Breast epithelium (tissue), 4 donors: ENCODE results near the gene FOXE1. TPM values are rescaled to one million over a fixed set of nuclear protein-coding genes. Genes with fewer than 3 reads are reported as not detected.

ENCODE experiments used
- DNase-seq, 2 donors: peaks; one replicate each; pipeline ENCODE4 v3.0.0-alpha.2; 2019; ENCODE audit warnings: low spot score in 2 of 2
- H3K27ac ChIP-seq, 2 donors: fragments of 200-600 bp; sonication (generic) in 1 of 2; one replicate each; pipeline ENCODE4 v1.5.1; 2016 to 2019; ENCODE audit warnings: mild to moderate bottlenecking in 1 of 2
- H3K27me3 ChIP-seq, 2 donors: fragments of 200-600 bp; sonication (generic) in 1 of 2; one replicate each; pipeline versions ENCODE4 v1.5.1 to v1.6.0; 2017 to 2019; ENCODE audit warnings: control low read depth in 1 of 2, mild to moderate bottlenecking in 1 of 2
- H3K36me3 ChIP-seq: fragments of 200-600 bp; one replicate; pipeline ENCODE4 v1.5.1; 2019
- H3K4me1 ChIP-seq, 2 donors: fragments of 200-600 bp; sonication (generic); one replicate each; pipeline ENCODE4 v1.5.1; 2016 to 2019; ENCODE audit warnings: control low read depth in 1 of 2
- H3K4me3 ChIP-seq, 3 donors: fragments of 200-600 bp; sonication (generic); 1 replicate in 2 of 3; 2 replicates in 1 of 3; pipeline ENCODE4 v1.5.1; 2016 to 2019; ENCODE audit warnings: mild to moderate bottlenecking in 3 of 3, moderate library complexity in 2 of 3
- H3K9me3 ChIP-seq, 2 donors: fragments of 200-600 bp; sonication (generic) in 1 of 2; one replicate each; pipeline ENCODE4 v1.5.1; 2016 to 2019; ENCODE audit warnings: control low read depth in 1 of 2
- CTCF ChIP-seq, 3 donors: fragments of 450-650 bp; IDR thresholded peaks; one replicate each; pipeline ENCODE4 v1.5.1; 2016 to 2017; ENCODE audit warnings: antibody characterized with exemption in 3 of 3, mild to moderate bottlenecking in 3 of 3, moderate library complexity in 3 of 3
- POLR2A ChIP-seq: fragments of 450-650 bp; IDR thresholded peaks from one replicate; pipeline ENCODE4 v1.6.1; 2016; ENCODE audit warnings: antibody characterized with exemption, mild to moderate bottlenecking, moderate library complexity
- POLR2AphosphoS5 ChIP-seq, 3 donors: sonication (generic); formaldehyde crosslinking; IDR thresholded peaks; one replicate each; pipeline ENCODE4 v1.6.1; 2017; ENCODE audit warnings: antibody characterized with exemption in 3 of 3
- intact Hi-C: fragments of 100-400 bp; cut with DNase I; formaldehyde crosslinking; loops from one replicate; pipeline ENCODE4 v1.15.1; 2023; ENCODE audit warnings: low total_unique reads
- total RNA-seq, 3 donors: library from RNA; depleted of rRNA; stranded (reverse); fragments of >200 nt; gene quantifications; one replicate each; pipeline ENCODE4 v1.1.0, GENCODE V29; 2016

Gene FOXE1
- total RNA-seq = not detected

DNA sequence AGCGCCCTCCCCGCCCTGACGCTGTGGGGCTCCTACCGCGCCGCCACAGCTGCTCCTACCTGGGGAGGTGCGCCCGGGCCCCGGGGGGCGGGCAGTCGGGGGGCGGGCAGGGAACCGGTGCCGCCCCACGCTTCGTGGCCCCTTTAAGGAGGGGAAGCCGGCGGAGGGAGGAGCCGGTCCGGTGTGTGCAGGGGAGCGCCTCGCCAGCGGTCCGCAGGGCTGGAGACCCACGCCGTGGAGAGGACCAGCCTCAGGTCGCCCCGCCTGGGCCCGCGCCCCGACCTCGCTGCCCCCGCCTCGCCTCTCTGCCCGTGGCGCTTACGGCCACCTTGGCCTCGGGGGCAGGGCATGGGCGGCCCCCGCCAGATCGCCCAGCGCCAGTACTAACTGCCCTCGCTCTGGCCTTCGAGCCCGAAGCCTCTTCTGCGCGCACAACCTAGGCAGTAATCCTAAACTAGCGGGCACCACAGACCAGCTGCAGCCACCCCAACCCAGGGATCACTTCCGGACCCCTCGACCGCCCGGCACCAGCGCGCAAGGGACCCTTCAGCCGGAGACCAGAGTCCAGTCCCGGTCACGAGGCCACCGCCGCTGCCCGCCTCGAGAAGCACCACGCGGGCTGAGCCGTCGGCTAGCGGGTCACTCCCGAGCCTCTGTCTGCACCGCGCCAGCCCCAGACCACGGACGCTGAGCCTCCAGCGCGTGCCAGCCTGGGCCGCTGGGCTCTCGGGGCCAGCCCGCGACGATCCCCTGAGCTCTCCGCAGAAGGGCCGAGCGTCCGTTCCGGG is at the start of gene FOXE1:
FOXE1 (plus strand) TSS at position 171 of the 788 bp plus-strand sequence. CDS start 689 bp downstream, outside the sequence.
- Histone ChIP-seq H3K27me3 (peaks cover 12 to 100% of the 10 kb centered on the region in 2 donors), H3K27ac (no peak within 1 kb of the TSS), H3K4me1 (peaks cover 5 to 6% of the 10 kb centered on the region in 2 donors), H3K4me3 (peak within 1 kb of the TSS; percentile 25 to 71 (median 44)), H3K9me3 (peaks cover 0 to 5% of the 10 kb centered on the region in 2 donors), H3K36me3 (no peaks in the 10 kb centered on the region)
- no peak for DNase-seq
- intact Hi-C loops = no loop called here
- TF ChIP-seq POLR2AphosphoS5 (IDR thresholded peaks at IDR 0.05) (no peak), POLR2A (no peak), CTCF (IDR thresholded peaks at IDR 0.05) (no peak)

DNA sequence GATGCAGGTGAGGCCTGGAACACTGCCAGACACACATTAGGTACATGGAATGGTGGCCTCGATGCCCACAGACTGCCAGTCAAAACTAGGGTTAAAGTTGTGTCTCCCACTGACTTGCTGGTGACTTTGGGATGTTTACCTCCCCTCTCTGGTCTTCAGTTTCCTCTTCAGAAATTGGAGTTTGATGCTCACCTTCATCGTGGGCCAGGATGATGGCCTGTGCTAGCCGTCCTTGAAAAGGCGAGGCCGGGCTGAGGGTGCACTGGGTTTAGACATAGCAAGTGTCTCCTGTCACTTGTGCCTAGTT is 49.0 kb upstream of the FOXE1 start:
- Histone ChIP-seq H3K36me3 (no peaks in the 10 kb centered on the region), H3K4me1 (no peaks in the 10 kb centered on the region), H3K27me3 (no peaks in the 10 kb centered on the region), H3K27ac (peak overlapping the region; percentile 64 to 74), H3K9me3 (no peaks in the 10 kb centered on the region), H3K4me3 (peak overlapping the region in 2 of 3 donors; percentile 59 to 65)
- TF ChIP-seq CTCF (IDR thresholded peaks at IDR 0.05) = no peak
- TF ChIP-seq POLR2A = no peak
- no peak for TF ChIP-seq POLR2AphosphoS5 (IDR thresholded peaks at IDR 0.05)
- no peak for DNase-seq
- intact Hi-C loops = no loop called here

DNA sequence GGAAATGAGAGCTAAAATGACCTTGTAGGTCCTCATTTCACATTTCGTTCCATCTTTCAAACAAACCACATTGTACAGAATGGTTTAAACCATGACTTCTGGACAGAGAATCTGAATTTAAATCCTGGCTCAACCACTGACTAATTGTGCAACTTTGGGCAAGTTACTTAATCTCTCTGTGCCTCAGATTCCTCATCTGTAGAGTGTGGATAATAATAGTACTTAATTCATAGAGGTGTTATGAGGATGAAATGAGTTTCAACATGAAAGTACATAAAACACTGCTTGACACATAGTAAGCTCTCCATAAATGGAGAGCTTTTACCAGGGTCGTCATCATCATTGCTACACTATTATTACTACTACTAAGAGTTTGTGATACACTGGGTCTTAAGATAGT is 46.3 kb upstream of the FOXE1 start:
- TF ChIP-seq POLR2AphosphoS5 (IDR thresholded peaks at IDR 0.05) (no peak), POLR2A (no peak), CTCF (IDR thresholded peaks at IDR 0.05) (no peak)
- H3K27ac ChIP-seq = no peak overlapping the region

GRCh38 chr9:97807681-97808080 is 45.3 kb upstream of the FOXE1 start:
- intact Hi-C loops = no loop called here
- no peak overlapping the region for H3K4me3 ChIP-seq

More for the DNA sequence above, 46.3 kb upstream of the FOXE1 start:
- H3K4me1 ChIP-seq = no peaks in the 10 kb centered on the region
- H3K27me3 ChIP-seq = no peaks in the 10 kb centered on the region
- intact Hi-C loops = no loop called here
- no peaks in the 10 kb centered on the region for H3K9me3 ChIP-seq
- no peaks in the 10 kb centered on the region for H3K36me3 ChIP-seq
- H3K4me3 ChIP-seq = no peak overlapping the region
- DNase-seq = no peak

More at GRCh38 chr9:97807681-97808080, 45.3 kb upstream of the FOXE1 start:
- Histone ChIP-seq H3K4me1 (no peaks in the 10 kb centered on the region), H3K36me3 (no peaks in the 10 kb centered on the region), H3K27ac (no peak overlapping the region), H3K27me3 (no peaks in the 10 kb centered on the region), H3K9me3 (no peaks in the 10 kb centered on the region)
- no peak for TF ChIP-seq POLR2A
- no peak for TF ChIP-seq POLR2AphosphoS5 (IDR thresholded peaks at IDR 0.05)
- TF ChIP-seq CTCF (IDR thresholded peaks at IDR 0.05) = no peak
- DNase-seq = no peak
